Spleen (tissue), 7 donors: ENCODE measurements around the gene YPEL1.

Source experiments
- CTCF ChIP-seq, 11 experiments: fragments of 200-600 bp in 7 of 11; fragments of 450-650 bp in 4 of 11; sonication (generic) in 4 of 11; IDR thresholded peaks in 8 of 11; conservative IDR thresholded peaks in 3 of 11; 1 replicate in 7 of 11; 2 replicates in 4 of 11; pipeline versions ENCODE4 v1.4.0 to v1.8.0; 2016 to 2021; ENCODE audit warnings: antibody characterized with exemption in 11 of 11, inconsistent platforms in 4 of 11, mild to moderate bottlenecking in 1 of 11
- POLR2A ChIP-seq, 3 donors: fragments of 450-650 bp; IDR thresholded peaks; one replicate each; pipeline ENCODE4 v1.5.1; 2017; ENCODE audit warnings: antibody characterized with exemption in 3 of 3, mild to moderate bottlenecking in 1 of 3
- donor health status: DM: no; HTN: no; CAD: no; lungs with moderate emphysema.
- donor health status: DM: no; HTN: no; CAD: no.
- donor health status: DM: no; HTN: no; CAD: no.

GRCh38 chr22:21663738-21664137 is 71.9 kb downstream of the YPEL1 start:
- TF ChIP-seq CTCF (IDR thresholded peaks at IDR 0.05 in 8 of 11, conservative IDR thresholded peaks at IDR 0.05 in 3 of 11) (no peak), POLR2A (IDR thresholded peaks at IDR 0.05) (no peak)
